Chondrocyte (in vitro differentiated cells): ENCODE measurements around the gene KIRREL3. TPM values are rescaled to one million over a fixed set of nuclear protein-coding genes. Genes with fewer than 3 reads are reported as not detected.

Experiments
- DNase-seq: peaks from one replicate; pipeline ENCODE4 v3.0.0; 2021; ENCODE audit warnings: mixed read lengths, low spot score
- H3K27ac Mint-ChIP-seq: one replicate; pipeline ENCODE4 v1.8.0; 2021; ENCODE audit warnings: mild to moderate bottlenecking, moderate library complexity, mixed read lengths; ENCODE audit not compliant: unreplicated experiment
- H3K27me3 Mint-ChIP-seq: 2 replicates; pipeline ENCODE4 v1.8.0; 2021; ENCODE audit warnings: low read depth, mixed read lengths
- H3K36me3 Mint-ChIP-seq: 2 replicates; pipeline ENCODE4 v1.8.0; 2021; ENCODE audit warnings: low read depth, mixed read lengths
- H3K4me1 Mint-ChIP-seq: 2 replicates; pipeline ENCODE4 v1.8.0; 2021; ENCODE audit warnings: low read depth, mild to moderate bottlenecking, mixed read lengths
- H3K4me3 Mint-ChIP-seq: one replicate; pipeline ENCODE4 v1.8.0; 2021; ENCODE audit warnings: mild to moderate bottlenecking, moderate library complexity, mixed read lengths; ENCODE audit not compliant: unreplicated experiment
- H3K9me3 Mint-ChIP-seq: 2 replicates; pipeline ENCODE4 v1.8.0; 2021; ENCODE audit warnings: low read depth, mixed read lengths
- CTCF ChIP-seq: fragments of 200-600 bp; sonication (generic); IDR thresholded peaks from 2 replicates; pipeline ENCODE4 v1.5.0; 2021; ENCODE audit warnings: antibody characterized with exemption, mild to moderate bottlenecking, moderate library complexity
- total RNA-seq: library from RNA; stranded (reverse); gene quantifications from 3 replicates; pipeline ENCODE4 v1.2.1, GENCODE V29; 2021

Gene KIRREL3
- total RNA-seq, 1 donor from 2014 or later = 1.2 TPM

GRCh38 chr11:126989942-126990715, 10.4 kb downstream of the KIRREL3 start:
- Mint-ChIP-seq H3K36me3 (no peaks in the 10 kb centered on the region), H3K9me3 (no peaks in the 10 kb centered on the region), H3K4me3 (no peak overlapping the region), H3K27me3 (no peaks in the 10 kb centered on the region), H3K4me1 (peaks cover 40% of the 10 kb centered on the region), H3K27ac (peak overlapping the region; percentile 99)
- peak; percentile 93 for DNase-seq
- TF ChIP-seq CTCF = peak; percentile 98

DNA sequence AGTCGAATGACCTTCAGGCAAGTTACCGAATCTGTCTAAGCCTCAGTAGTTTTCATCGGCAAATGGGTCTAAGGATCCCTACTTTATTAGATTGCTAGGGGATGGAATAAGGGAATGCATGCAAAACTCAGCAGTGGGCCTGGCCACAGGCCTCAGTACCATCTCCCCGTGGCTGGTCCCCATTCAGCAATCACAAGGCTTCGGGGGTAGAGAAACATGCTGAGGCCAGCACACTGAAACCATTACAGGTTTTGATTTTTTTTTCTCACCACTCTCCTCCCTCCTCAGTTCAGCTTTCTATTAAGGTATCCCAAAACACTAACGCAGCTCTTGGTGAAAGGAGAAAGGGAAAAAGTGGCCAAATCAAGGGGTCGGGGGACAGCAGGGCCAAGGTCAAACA, 11.9 kb downstream of the KIRREL3 start:
- Mint-ChIP-seq H3K36me3 (no peaks in the 10 kb centered on the region), H3K4me1 (peaks cover 36% of the 10 kb centered on the region), H3K27me3 (no peaks in the 10 kb centered on the region), H3K4me3 (no peak overlapping the region), H3K27ac (no peak overlapping the region), H3K9me3 (peaks cover under 1% of the 10 kb centered on the region)
- DNase-seq = no peak
- TF ChIP-seq CTCF = no peak

DNA sequence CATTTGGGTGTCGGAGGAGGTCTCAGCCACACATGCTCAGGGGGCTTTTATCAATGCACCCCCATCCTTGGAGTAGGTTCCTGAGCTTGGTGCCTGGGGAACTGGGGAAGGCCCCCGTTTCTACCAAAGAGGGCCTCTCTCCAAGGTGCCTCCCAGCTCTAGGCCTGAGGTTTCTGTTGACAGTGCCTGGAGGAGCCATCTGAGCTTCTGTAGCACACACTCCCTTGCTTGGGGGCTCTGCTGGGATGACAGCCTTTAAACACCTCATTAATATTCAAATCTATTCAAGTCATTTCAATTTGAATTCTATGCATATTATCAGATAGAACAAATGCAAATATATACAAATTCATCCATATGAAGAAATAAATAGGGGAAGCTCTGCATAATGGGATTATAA, 18.9 kb downstream of the KIRREL3 start:
- H3K4me3 Mint-ChIP-seq = no peak overlapping the region
- no peak overlapping the region for H3K27ac Mint-ChIP-seq
- H3K27me3 Mint-ChIP-seq = no peaks in the 10 kb centered on the region
- peaks cover 8% of the 10 kb centered on the region for H3K9me3 Mint-ChIP-seq
- TF ChIP-seq CTCF = no peak
- H3K36me3 Mint-ChIP-seq = peaks cover 3% of the 10 kb centered on the region
- no peaks in the 10 kb centered on the region for H3K4me1 Mint-ChIP-seq
- no peak for DNase-seq

DNA sequence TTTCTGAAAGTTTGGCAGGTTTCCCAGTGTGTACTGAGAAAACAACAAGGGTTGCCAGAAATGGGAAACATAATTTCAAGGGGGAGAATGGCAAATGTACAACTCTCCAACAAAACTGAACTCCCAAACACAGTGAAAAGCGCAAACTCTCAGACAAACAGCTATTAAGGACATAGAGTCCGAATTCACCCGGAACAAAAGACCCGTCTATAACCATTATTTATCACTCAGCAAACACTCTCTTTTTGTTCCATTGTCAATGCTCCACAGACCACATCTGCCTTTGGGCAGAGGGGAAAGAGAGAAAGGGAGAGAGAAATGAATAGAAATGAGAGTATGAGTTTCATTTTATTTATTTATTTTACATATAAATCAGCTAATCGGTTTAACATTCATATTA, 21.7 kb downstream of the KIRREL3 start:
- H3K4me3 Mint-ChIP-seq = no peak overlapping the region
- H3K36me3 Mint-ChIP-seq = peaks cover 3% of the 10 kb centered on the region
- H3K27ac Mint-ChIP-seq = no peak overlapping the region
- TF ChIP-seq CTCF = no peak
- no peaks in the 10 kb centered on the region for H3K4me1 Mint-ChIP-seq
- H3K9me3 Mint-ChIP-seq = peaks cover 8% of the 10 kb centered on the region
- H3K27me3 Mint-ChIP-seq = no peaks in the 10 kb centered on the region
- no peak for DNase-seq

DNA sequence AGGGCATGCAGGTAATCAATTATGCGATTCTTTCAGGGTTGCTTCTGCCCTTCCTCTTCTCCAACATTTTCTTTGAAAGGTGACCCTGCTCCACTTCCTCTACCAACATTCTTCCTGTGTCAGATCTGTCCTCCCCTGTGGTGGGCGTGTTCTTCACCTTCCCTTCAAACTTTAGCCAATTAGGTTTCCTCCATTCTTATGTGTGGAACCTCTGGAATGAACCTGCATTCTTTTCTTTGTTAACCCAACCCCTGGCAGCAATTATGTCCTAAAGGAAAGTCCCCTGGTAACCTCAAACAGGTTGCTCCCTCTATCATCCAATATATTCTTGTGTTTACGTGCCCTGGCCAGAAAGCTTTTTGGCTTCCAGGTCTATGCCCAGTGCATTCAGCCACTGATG, 22.4 kb downstream of the KIRREL3 start:
- DNase-seq = no peak
- no peak overlapping the region for H3K27ac Mint-ChIP-seq
- H3K9me3 Mint-ChIP-seq = peaks cover 2% of the 10 kb centered on the region
- H3K4me1 Mint-ChIP-seq = no peaks in the 10 kb centered on the region
- H3K27me3 Mint-ChIP-seq = no peaks in the 10 kb centered on the region
- no peak overlapping the region for H3K4me3 Mint-ChIP-seq
- no peak for TF ChIP-seq CTCF
- peaks cover under 1% of the 10 kb centered on the region for H3K36me3 Mint-ChIP-seq
